Activated T-cell treated with anti-CD3 and anti-CD28 coated beads for 24 hours (primary cell): Measurements from ENCODE around the gene CACHD1.
A peak's percentile ranks its signal among the peaks of the same experiment; 100 is the strongest.

Source experiments
- DNase-seq: peaks from one replicate; pipeline ENCODE4 v3.0.0-alpha.2; 2020; ENCODE audit warnings: low read depth

The CACHD1 gene

DNA sequence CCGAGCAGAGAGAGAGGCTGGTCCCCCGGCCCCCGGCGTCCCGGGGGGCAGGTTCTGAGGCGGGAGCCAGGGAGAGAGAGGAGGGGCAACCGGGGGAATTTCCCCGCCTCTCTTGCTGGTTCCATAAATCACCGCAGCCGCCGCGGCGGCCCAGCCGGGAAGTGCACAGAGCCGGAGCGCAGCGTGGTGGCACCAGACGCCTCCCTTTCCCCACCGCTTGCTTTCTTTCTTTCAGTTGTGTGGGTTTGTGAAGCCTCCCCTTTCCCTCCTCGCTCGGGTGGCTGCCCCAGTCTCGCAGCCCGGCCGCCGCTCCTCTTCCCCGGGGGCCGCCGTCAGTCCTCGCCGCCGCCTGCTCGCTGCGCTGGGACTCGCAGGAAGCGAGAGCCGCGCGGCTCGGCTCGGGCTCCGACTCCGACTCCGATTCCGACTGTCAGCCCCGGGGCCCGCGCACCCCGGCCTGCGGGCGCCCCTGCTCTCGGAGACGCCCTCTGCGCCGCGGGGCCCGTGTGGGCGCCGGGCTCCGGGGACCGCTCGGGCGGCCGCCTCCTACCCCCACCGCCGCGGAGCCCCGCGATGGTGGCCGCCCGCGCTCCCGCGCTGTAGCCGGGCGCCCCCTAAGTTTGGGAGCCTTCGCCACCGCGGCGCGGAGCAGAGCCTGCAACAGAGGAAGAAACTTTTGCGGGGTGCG is at the start of gene CACHD1:
Gene CACHD1, plus strand, starts transcription at position 153 of the 688 bp plus-strand sequence. CDS start 616 bp downstream, outside the sequence.
- peak; percentile 63 for DNase-seq

DNA sequence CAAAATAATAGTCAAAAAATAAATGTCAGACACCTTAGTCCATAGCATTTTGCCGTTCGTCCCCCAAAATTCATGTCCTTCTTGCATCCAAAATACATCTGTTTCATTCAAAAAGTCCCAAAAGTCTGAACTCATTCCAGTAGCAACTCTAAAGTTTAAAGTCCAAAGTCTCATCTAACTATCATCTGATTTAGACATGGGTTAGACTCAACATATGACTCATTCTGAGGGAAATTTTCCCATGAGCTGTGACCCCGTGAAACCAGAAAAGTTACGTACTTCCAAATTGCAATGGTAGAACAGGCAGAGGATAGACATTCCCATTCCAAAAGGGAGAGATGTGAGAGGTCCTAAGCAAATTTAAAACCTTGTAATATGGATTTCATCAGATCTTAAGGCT is 48.6 kb upstream of the CACHD1 start:
- no peak for DNase-seq

DNA sequence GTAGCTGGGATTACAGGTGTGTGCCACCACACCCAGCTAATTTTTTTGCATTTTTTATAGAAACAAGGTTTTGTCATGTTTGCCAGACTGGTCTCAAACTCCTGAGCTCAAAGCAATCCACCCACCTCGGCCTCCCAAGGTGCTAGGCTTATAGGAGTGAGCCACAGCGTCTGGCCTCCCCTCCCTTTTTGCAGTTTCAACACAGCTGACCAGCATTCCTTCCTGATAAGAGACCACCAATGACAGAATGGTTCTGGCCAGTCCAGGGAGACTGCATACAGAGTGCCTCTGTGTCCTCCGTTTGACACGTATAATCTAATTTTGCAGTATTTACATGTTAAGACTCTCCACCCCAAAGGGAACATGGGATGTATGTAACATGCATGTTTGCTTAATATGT is 46.4 kb upstream of the CACHD1 start:
- DNase-seq = no peak

DNA sequence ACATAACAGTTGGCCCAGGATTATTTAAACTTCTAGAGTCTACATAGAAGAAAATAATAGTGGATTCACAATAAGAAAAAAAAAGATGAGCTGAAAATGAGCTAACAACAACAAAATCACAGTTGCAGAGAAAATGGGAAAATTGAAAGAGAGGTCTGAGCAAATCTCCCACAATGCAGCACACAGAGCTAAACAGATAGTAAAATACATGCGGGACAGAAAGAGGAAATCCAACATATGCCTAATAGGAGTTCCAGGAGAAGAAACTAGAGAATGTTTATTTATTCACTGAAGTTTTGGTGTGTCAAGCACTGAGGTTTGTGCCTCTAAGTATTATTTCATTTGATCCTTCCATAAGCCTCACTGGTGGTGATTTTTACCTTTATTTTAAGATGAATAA is 45.5 kb upstream of the CACHD1 start:
- DNase-seq = no peak

DNA sequence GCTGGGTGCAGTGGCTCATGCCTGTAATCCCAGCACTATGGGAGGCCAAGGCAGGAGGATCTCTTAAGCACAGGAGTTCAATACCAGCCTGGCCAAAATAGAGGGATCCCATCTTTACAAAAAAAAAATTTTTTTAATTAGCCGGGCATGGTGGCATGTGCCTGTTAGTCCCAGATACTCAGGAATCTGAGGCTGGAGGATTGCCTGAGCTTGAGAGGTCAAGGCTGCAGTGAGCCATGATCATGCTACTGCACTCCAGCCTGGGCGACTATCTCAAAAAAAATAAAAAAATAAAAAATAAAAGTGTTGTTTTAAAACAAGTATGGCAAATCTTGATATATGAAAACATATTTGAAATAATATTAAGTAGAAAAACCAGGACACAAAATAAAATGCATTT is 44.4 kb upstream of the CACHD1 start:
- no peak for DNase-seq

DNA sequence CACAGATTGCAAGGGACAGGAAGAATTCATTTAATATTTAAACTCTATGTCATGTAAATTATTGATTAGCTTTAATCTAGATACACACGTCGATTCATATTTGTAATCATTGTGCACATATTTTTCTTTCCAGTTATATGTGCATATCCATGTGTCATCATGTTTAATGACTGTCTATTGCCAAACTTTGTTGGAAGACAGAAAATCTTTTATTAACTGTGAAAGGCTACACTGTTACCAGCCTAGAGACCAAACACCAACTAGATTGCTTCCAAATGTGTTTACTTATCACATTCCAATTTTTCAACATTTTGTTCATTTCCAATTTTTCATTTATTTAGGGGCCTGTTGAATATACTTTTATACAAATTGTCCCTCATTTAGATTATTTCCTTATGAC is 43.2 kb upstream of the CACHD1 start:
- no peak for DNase-seq

DNA sequence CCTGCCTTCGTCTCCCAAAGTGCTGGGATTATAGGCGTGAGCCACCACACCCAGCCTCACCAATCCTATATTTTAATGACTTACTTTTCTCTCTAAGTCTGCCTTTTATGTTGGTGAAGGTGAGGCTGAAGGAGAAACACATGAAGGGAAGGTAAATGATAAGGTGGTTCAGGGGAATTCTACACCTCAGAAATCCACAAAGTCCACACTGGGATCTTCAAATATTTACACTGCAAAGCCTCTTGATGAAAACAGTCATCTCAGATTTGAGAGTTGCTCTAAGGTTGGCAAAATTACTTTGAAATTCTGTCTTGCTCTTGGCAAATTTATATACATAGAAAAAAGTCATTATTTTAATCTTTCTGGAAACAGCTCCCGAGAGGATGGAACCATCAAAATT is 42.0 kb upstream of the CACHD1 start:
- DNase-seq = no peak

DNA sequence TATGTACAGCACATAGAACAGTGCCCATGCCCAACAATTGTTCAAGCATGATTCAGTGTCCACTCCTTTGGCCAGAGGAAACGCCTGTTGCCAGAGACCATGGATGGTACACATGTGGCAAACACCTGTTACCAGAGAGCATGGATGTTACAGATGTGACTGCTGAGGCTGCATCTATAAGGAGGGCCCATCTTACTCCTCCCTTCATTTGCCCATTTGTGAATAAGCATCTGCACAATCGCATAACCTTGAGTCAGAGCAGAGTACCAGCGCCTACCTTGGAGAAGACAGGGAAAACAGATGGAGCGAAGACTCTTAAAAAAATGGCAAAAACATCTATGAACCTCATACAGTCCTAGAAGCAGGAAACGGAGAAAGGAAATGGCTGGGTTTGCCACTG is 36.6 kb upstream of the CACHD1 start:
- DNase-seq = no peak

DNA sequence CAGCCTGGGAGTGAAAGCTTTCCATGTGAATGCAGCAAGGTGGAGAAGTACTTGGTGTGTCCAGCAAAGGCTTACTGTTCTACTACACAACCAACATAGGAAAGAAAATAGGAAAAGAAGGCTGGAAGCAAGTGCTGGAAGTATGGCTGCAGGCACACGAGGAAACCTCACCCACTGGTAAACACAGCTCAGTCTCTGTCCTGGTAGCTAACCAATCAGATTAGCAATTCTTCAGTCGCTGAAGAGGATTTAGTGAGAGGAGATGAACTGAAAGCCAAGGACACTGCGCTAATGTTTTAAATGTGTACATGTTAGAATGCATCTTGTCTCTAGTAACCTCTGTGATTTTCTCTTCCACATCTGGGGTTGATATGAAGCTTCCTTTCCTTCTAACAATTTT is 36.2 kb upstream of the CACHD1 start:
- DNase-seq = no peak

DNA sequence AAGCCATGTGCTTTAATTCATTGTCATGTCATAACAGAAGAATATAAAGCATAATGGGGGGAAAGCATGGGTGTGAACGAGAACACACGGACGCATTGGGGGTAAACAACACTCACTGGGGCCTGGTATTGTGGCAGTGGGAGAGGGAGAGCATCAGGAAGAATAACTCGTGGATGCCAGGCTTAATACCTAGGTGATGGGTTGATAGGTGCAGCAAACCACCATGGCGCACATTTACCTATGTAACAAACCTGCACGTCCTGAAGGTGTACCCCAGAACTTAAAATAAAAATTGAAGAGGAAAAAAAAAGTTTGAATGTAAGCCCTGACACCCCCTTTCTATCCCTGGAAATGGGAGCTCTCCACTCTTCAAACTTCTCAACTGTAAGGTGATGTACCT is 34.9 kb upstream of the CACHD1 start:
- DNase-seq = no peak

DNA sequence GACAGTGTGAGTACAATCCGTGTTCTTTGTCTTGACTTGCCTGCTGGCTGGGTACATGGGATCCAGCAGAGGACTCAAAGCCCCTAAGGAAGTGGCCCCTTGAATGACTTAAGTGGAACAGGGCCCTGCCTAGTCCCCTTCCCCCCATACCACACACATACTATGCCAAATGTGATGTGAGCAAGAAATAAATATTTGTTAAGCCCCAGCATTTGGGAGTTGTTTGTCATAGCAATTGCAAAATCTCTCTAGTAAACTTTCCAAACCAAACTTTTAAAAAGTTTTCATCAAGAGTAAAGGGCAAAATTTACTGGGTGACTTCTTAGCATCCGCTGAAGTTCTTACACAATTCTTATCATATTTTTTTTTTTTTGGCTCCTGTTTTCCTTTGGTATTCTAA is 32.5 kb upstream of the CACHD1 start:
- no peak for DNase-seq

DNA sequence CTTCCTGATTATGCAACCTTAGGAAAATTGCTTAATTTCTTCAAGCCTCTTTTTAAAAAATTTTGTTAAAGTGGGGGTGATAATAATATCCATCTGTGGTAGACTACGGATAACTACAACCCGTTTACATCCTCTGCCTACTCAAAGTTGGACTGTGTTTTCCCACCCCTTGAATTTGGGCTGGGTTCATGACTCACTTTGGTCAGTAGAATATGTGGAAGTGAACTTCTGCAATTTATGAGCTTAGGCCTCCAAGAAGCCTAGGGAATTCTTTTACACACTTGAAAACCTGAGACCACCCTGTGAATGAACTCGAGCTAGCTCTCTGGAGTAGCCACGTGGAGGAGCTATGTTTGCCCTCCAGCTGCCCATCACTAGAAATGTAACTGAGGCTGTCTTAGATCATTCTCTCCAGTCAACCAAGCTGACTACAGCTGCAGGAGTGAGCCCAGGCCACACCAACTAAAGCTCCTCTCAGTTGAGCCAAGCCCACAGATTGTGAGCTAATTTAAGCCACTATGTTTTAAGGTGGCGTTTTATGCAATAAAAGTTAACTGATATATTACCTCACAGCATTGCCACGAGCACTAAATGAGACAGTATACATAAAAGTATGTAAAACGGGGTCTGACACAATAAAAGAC is 29.6 kb upstream of the CACHD1 start:
- DNase-seq = no peak

DNA sequence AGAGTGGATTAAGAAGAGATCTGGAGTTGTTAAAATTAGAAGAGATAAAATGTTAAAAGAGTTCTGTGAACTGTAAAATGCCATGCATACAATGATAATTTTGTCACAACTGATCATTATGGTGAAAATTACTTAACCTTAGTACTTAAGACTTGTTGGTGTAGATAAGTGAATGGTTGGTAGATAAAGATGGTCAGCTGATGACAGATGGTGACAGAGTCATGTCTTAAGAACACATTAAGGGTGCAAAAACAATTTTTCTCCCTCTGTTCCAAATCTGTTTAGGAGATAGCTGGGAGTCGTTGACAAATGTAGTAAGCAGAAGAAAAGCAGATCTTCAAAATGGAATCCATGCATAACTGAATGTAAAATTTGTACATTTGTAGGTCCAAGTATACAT is 18.5 kb upstream of the CACHD1 start:
- DNase-seq = no peak

DNA sequence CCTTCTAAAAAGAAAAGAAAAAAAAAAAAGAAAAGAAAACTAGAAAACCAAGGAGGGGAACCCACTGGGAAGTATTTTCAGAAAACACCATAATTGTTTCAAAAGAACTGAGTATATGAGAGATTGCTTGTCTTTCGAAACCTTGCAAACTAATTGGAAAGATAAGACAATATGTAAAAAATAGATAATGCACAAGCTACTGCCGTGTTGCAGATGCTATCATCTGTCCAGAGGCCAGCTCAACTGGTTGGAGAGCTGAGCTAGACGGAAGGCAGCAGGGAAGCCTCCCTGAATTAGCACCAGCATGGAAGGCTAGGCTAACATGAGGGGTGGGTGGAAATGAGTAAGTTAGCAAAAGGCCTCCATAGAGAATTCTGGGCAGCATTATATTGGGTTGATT is 16.2 kb upstream of the CACHD1 start:
- no peak for DNase-seq

DNA sequence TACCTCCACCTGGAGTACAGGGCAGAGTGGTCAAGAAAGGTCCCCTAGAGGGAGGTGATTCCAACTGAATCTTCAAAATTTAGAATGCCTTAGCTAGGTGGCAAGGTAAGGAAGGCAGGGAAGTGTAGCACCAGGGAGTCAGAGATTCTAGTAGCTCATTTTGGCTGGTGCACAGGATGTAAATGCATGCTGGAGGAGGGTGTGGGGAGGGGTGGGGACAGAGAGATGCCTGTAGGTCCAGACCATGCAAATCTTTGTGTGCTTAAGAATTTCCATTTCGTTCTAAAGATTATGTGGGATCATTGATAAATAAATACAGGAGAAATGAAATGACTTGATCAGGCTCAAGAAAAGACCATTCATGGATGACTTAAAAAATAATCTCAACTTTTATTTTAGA is 11.0 kb upstream of the CACHD1 start:
- DNase-seq = no peak

DNA sequence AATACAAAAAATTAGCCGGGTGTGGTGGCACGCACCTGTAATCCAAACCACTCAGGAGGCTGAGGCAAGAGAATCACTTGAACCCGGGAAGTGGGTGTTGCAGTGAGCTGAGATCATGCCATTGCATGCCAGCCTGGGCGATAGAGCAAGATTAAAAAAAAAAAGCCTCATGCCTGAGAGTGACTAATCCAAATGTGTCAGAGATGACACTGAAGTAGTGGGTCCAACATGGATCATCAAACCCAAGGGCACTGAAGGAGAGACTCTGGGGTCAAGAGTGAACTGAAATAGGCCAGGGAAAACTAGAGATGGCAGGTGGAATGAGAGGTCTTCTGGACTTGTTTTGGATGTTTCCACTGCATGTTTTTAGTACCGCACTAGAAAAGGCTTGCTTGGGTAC is 10.2 kb upstream of the CACHD1 start:
- no peak for DNase-seq

DNA sequence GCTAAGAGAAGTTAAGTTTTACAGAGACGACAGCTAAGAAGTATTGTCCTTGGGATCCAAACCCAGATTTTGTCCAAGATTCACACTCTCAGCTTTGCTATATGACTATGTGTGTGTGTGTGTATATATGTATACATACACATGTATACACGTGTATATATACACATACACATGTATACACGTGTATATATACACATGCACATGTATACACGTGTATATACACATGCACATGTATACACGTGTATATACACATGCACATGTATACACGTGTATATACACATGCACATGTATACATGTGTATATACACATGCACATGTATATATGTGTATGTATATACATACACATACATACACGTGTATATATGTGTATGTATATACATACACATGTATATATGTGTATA is 3.9 kb upstream of the CACHD1 start:
- no peak for DNase-seq

DNA sequence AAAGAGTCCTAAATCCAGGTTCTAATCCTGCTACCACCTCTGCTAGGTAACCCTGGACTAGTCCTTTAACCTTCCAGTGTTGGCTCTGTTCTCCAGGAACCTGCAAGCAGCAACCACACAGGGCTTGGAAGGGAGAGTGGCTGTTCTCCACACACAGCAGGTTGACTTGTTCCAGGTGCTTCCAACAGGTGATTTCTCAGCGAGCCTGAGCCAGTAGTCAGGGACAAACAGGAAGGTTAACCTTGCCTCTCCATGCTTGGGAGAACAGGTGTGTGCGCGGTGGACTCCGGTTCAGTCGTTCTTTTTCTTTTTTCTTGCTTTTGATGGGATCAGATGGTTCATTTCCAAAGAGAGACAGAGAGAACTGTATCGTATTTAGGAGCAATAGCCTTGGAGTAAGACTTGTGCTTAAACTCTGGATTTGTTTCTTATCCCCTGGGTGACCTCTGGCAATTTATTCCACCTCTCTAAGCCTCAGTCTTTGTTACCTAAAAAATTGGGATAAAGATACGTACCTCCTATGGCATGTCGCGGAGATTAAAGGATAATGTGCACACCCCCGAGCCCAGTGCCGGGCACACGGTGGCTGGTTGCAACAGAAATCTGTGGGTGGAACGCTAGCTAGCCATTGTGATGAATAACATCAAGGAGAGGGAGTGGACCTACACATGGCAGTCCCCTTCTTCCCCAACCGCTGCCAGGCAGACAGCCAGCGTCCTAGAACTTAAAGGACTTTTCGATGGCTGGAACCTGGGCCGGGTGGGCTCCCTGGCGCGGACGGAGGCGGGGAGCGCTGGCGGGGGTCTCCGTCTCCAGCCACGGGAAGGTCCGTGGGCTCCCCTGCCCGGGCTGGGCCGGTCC is 583 bp upstream of the CACHD1 start:
- DNase-seq = no peak

DNA sequence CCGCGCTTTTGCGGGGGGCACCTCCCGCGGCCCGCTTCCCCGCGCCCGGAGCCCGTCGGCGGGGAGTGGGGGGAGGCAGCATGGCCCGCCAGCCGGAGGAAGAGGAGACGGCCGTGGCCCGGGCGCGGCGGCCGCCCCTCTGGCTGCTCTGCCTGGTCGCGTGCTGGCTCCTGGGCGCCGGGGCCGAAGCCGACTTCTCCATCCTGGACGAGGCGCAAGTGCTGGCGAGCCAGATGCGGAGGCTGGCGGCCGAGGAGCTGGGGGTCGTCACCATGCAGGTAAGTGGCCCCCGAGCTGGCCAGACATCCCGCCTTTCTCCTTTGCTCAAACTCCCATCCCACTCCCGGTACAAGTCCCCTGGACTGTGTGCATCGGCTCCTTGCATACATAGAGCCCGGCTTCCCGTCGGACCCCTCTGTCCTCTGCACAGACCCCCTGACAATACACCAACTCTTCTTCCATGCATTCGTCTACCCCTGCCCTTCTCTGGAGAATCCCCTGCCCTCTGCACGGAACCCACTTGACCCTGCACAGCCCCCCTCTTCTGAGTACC is 812 bp downstream of the CACHD1 start:
- DNase-seq = no peak

DNA sequence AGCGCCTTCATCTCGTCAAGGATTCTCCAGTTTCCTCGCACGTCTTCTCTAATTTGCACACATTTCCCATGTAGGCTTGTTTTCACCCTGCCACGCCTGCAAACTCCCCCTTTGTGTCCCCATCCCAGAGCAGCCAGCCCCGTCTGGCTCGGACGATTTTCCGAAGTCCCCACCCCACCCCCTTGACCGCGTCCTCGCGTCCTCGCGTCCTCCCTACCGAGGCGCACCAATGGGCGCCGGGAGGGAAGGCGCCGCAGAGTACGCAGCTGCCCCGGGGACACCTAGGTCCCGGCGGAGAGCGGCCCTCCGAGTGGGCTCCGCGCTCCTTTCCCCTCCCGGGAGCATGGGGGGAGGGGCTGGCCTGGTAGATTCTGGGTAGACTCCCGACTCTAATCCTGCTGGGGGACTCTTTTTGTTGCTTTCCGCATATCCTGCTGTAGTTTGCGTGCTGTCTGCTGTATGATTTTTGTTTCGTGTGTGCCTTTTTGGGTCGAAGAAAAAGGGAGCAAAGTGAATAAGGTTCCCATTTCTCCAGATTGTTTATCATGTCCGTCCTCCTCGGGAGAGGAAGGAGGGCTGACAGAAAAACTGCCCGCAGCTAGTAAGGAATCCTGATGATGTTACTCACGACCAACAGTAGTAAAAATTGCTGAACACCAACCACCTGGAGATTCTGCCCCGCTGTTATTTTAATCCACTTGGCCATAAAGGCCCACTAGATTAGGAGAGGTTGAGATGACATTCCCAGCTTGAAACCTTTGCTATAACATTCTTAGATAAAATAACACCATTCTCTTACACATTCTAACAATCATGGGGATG is 1.5 kb downstream of the CACHD1 start:
- no peak for DNase-seq

DNA sequence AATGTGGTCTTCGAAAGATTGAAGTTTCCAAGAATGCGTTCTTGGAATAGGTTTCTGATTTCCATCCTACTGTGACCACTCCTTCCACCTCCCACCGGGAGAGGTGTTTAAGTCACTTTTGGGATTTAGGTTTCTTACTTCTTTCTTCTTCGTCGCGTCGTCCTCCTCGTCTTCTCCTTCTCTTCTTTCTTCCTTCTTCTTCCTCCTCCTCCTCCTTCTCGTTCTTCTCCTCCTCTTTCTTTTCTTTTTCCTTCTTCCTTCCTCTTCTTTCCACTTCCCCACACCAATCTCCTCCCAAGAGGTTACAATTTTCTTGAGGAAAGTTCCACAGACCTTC is 2.1 kb downstream of the CACHD1 start:
- DNase-seq = no peak

DNA sequence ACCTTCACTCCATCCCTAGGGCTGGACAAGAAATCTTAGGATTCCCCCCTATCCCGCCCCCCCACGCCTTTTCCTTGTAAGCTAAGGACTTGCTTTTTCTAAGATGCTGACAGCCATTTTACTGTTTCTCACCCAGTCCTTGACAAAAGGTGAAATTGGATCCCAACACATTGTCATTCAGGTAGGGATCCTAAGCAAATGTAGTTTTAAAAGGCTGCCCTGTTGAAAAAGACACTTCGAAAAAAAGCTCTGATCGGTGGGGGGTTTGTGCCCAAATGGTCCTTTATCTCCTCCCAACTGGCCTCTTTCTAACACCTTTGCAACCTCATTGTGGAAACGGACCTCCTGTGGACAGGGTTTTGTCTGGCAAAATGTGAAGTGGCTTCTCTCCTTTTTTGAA is 2.9 kb downstream of the CACHD1 start:
- DNase-seq = no peak
